AG10803 (cell line): ENCODE data around the gene GATA1.
"Not testable (repeated sequence)": the region's sequence is repeated elsewhere in the genome, so short reads cannot be mapped to it uniquely, and the experiment has no call there.

Source experiments
- DNase-seq: peaks from one replicate; pipeline ENCODE4 v3.0.0; 2010; ENCODE audit warnings: low read depth
- H3K4me3 ChIP-seq: 2 replicates; pipeline ENCODE4 v1.5.1; 2011; ENCODE audit warnings: mild to moderate bottlenecking, low read length, control low read depth
- CTCF ChIP-seq: conservative IDR thresholded peaks from 2 replicates; pipeline ENCODE4 v1.5.1; 2011; ENCODE audit warnings: mild to moderate bottlenecking, low read length, control low read depth, inconsistent platforms

Gene GATA1

GRCh38 chrX:48813644-48814043 is 27.3 kb downstream of the GATA1 start:
- H3K4me3 ChIP-seq, result no peak overlapping the region
- no peak for DNase-seq
- no peak for TF ChIP-seq CTCF

- DNase-seq, result no peak
- TF ChIP-seq CTCF, result no peak
- no peak overlapping the region for H3K4me3 ChIP-seq
Observed at GRCh38 chrX:48814722-48815121, 28.3 kb downstream of the GATA1 start.

GRCh38 chrX:48815266-48815665 is 28.9 kb downstream of the GATA1 start:
- no peak for TF ChIP-seq CTCF

GRCh38 chrX:48816014-48816810 is 29.8 kb downstream of the GATA1 start:
- no peak for TF ChIP-seq CTCF
- H3K4me3 ChIP-seq, result no peak overlapping the region
- DNase-seq, result no peak

More at GRCh38 chrX:48815266-48815665, 28.9 kb downstream of the GATA1 start:
- H3K4me3 ChIP-seq, result no peak overlapping the region
- no peak for DNase-seq

- no peak overlapping the region for H3K4me3 ChIP-seq
- DNase-seq, result no peak
- TF ChIP-seq CTCF, result no peak
Observed at GRCh38 chrX:48818098-48818497, 31.7 kb downstream of the GATA1 start.

- H3K4me3 ChIP-seq, result no peak overlapping the region
- no peak for TF ChIP-seq CTCF
- no peak for DNase-seq
Observed at GRCh38 chrX:48818866-48819265, 32.5 kb downstream of the GATA1 start.

GRCh38 chrX:48819394-48819793 is 33.0 kb downstream of the GATA1 start:
- not testable (repeated sequence) for DNase-seq, H3K4me3 ChIP-seq
